IMR-90 (cell line): ENCODE results near the gene NDUFB4. TPM values are rescaled to one million over a fixed set of nuclear protein-coding genes. Genes with fewer than 3 reads are reported as not detected.

Experiments
- ATAC-seq: fragments of 200-7000 bp; cut with Tn5 transposase; 2 replicates; pipeline ENCODE4 v1.9.1; 2020; ENCODE audit warnings: low read depth, mild to moderate bottlenecking, moderate library complexity
- BruUV-seq: library from RNA; stranded (reverse); fragments of 400-500 nt; replicated peaks from 2 replicates; lab custom pipeline; 2021; lab: Mats Ljungman, UMichigan
- CTCF ChIA-PET: fragments of 300-600 bp; formaldehyde crosslinking; extraction: SDS; loops from one replicate; lab custom pipeline; 2021; ENCODE audit warnings: antibody characterized with exemption; lab: Yijun Ruan, JAX
- POLR2A ChIA-PET: fragments of 300-600 bp; sonication (Branson Sonifier 250); formaldehyde crosslinking; loops from one replicate; lab custom pipeline; 2022; ENCODE audit warnings: antibody characterized with exemption; ENCODE audit not compliant: unreplicated experiment; lab: Charles Lee
- DNase-seq: peaks from one replicate; pipeline ENCODE4 v3.0.0; 2013
- H2AFZ ChIP-seq: replicated peaks from 2 replicates; pipeline ENCODE3; 2013; ENCODE audit warnings: low read length, mild to moderate bottlenecking; ENCODE audit not compliant: poor library complexity
- H2AK5ac ChIP-seq: 2 replicates; pipeline ENCODE4 v1.6.1; 2013; ENCODE audit warnings: low read depth, low read length, inconsistent platforms
- H2AK9ac ChIP-seq: replicated peaks from 2 replicates; pipeline ENCODE3; 2013; ENCODE audit warnings: mild to moderate bottlenecking, low read depth, low read length, moderate library complexity; ENCODE audit not compliant: poor library complexity
- H2BK120ac ChIP-seq: 2 replicates; pipeline ENCODE4 v1.6.1; 2013; ENCODE audit warnings: low read depth, low read length, inconsistent platforms
- H2BK15ac ChIP-seq: 3 replicates; pipeline ENCODE4 v1.6.1; 2013; ENCODE audit warnings: low read depth, low read length, inconsistent platforms
- H2BK20ac ChIP-seq: 2 replicates; pipeline ENCODE4 v1.6.1; 2013; ENCODE audit warnings: low read depth, mild to moderate bottlenecking, inconsistent platforms, low read length, moderate library complexity
- H2BK5ac ChIP-seq: 2 replicates; pipeline ENCODE4 v1.6.1; 2013; ENCODE audit warnings: mild to moderate bottlenecking, low read depth, low read length, inconsistent platforms; ENCODE audit not compliant: poor library complexity, severe bottlenecking
- H3K14ac ChIP-seq: replicated peaks from 2 replicates; pipeline ENCODE4 v1.6.1; 2013; ENCODE audit warnings: low read depth, low read length, inconsistent platforms
- H3K18ac ChIP-seq: 2 replicates; pipeline ENCODE4 v1.6.1; 2013; ENCODE audit warnings: low read depth, low read length, control low read depth
- H3K23ac ChIP-seq: 2 replicates; pipeline ENCODE4 v1.6.1; 2013; ENCODE audit warnings: low read depth, low read length, inconsistent platforms
- H3K27ac ChIP-seq: 2 replicates; pipeline ENCODE4 v1.5.1; 2013; ENCODE audit warnings: mild to moderate bottlenecking, control low read depth, low read length; ENCODE audit not compliant: insufficient read depth
- H3K27me3 ChIP-seq: 2 replicates; pipeline ENCODE4 v1.6.1; 2013; ENCODE audit warnings: low read length; ENCODE audit not compliant: control insufficient read depth, insufficient read depth
- H3K36me3 ChIP-seq: 2 replicates; pipeline ENCODE4 v1.6.1; 2013; ENCODE audit warnings: low read length, mixed read lengths; ENCODE audit not compliant: control insufficient read depth, insufficient read depth
- H3K4ac ChIP-seq: 2 replicates; pipeline ENCODE4 v1.6.1; 2013; ENCODE audit warnings: low read depth, low read length, inconsistent platforms
- H3K4me1 ChIP-seq: 2 replicates; pipeline ENCODE4 v1.6.1; 2013; ENCODE audit warnings: low read length, mixed read lengths; ENCODE audit not compliant: control insufficient read depth, insufficient read depth
- H3K4me2 ChIP-seq: 2 replicates; pipeline ENCODE4 v1.6.1; 2013; ENCODE audit warnings: low read depth, mild to moderate bottlenecking, control low read depth, low read length, moderate library complexity
- H3K4me3 ChIP-seq: 2 replicates; pipeline ENCODE4 v1.5.1; 2013; ENCODE audit warnings: low read depth, mild to moderate bottlenecking, control low read depth, low read length, moderate library complexity; ENCODE audit not compliant: insufficient read depth
- H3K56ac ChIP-seq: 2 replicates; pipeline ENCODE4 v1.6.1; 2013; ENCODE audit warnings: low read length, inconsistent platforms; ENCODE audit not compliant: insufficient read depth; ENCODE audit errors: extremely low read depth
- H3K79me1 ChIP-seq, 2 experiments: 2 replicates each; pipeline ENCODE4 v1.6.1; 2013; ENCODE audit warnings: low read length in 2 of 2, inconsistent platforms in 1 of 2, low read depth in 1 of 2
- H3K9ac ChIP-seq: 2 replicates; pipeline ENCODE4 v1.6.1; 2013; ENCODE audit warnings: low read depth, low read length, control low read depth
- H3K9me1 ChIP-seq: 2 replicates; pipeline ENCODE4 v1.6.1; 2013; ENCODE audit warnings: low read length, inconsistent platforms; ENCODE audit not compliant: insufficient read depth
- H3K9me3 ChIP-seq: 2 replicates; pipeline ENCODE4 v1.6.1; 2013; ENCODE audit warnings: low read length; ENCODE audit not compliant: control insufficient read depth, insufficient read depth
- H4K20me1 ChIP-seq: 2 replicates; pipeline ENCODE4 v1.6.1; 2013; ENCODE audit warnings: low read length, inconsistent platforms; ENCODE audit not compliant: insufficient read depth
- H4K5ac ChIP-seq: 2 replicates; pipeline ENCODE4 v1.6.1; 2013; ENCODE audit warnings: mild to moderate bottlenecking, low read depth, low read length, control low read depth
- H4K8ac ChIP-seq, 2 experiments: 2 replicates each; pipeline ENCODE4 v1.6.1; 2013; ENCODE audit warnings: low read depth in 2 of 2, low read length in 2 of 2, control low read depth in 1 of 2, inconsistent platforms in 1 of 2
- H4K91ac ChIP-seq: 2 replicates; pipeline ENCODE4 v1.6.1; 2013; ENCODE audit warnings: low read depth, low read length, inconsistent platforms; ENCODE audit not compliant: insufficient read depth
- RFX5 ChIP-seq: IDR thresholded peaks from 2 replicates; pipeline ENCODE4 v1.8.0; 2012; ENCODE audit warnings: low read depth, mild to moderate bottlenecking, low read length, moderate library complexity
- WGBS, 2 experiments: methylation state at CpG; one replicate each; pipeline versions ENCODE4 v1.1.5 to v1.1.7; 2013; ENCODE audit warnings: missing lambda C conversion rate in 2 of 2; ENCODE audit not compliant: insufficient read length in 1 of 2; ENCODE audit errors: extremely low coverage in 2 of 2; 5-methylcytosine and 5-hydroxymethylcytosine counted together
- dilution Hi-C: fragments of 300-500 bp; cut with HindIII; formaldehyde crosslinking; loops from one replicate; pipeline ENCODE4 v1.14.3; 2018; ENCODE audit warnings: low sequenced_read_pairs; ENCODE audit not compliant: unreplicated experiment
- in situ Hi-C: fragments of 300-500 bp; cut with MboI; formaldehyde crosslinking; loops from 3 replicates; pipeline ENCODE4 v1.14.3; 2019; ENCODE audit warnings: low sequenced_read_pairs, inconsistent platforms, mixed read lengths
- intact Hi-C: fragments of 100-400 bp; cut with micrococcal nuclease; formaldehyde crosslinking; loops from 2 replicates; pipeline ENCODE4 v1.10.0; 2022
- polyA plus RNA-seq, 3 experiments: library from polyadenylated mRNA; depleted of rRNA; stranded (reverse); fragments of >200 nt; gene quantifications; 2 replicates each; pipeline ENCODE4 v1.2.3, GENCODE V29; 2012; ENCODE audit warnings: low replicate concordance in 1 of 3
- total RNA-seq: library from RNA; depleted of rRNA; stranded (reverse); fragments of >200 nt; gene quantifications from 2 replicates; pipeline ENCODE4 v1.2.3, GENCODE V29; 2012
- TF ChIP-seq, protein P1 (sequence below): conservative IDR thresholded peaks from 2 replicates; pipeline ENCODE4 v1.5.1; 2012; ENCODE audit warnings: mild to moderate bottlenecking, low read depth, low read length, improper control_type of control experiment

Gene NDUFB4
- total and polyA plus RNA-seq, 2 of the 4 experiments (the other 2 are of a cell fraction) = 53.9 to 278 TPM

DNA sequence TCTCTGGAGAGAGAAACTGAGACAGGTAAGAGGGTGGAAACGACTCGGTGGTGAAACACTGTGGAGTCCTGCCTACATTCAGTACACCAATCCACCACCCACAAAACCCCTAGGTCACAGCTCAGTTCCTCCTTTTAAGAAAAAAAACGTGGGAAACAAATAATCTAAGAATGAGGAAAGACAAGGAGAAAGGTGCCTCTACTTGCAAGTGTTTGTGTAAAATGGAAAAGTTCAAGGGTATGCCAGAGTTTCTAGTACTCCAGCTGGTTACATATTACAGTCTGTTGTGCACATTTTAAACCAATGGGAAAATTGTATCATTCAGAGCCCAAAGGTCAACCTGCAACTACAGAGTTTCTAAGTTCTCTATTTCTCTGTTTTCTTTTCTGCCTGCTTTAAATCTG lies 53.7 kb downstream of the NDUFB4 start:
- Histone ChIP-seq H3K56ac (no peak overlapping the region; the same call in 1 of the 2 replicates), H3K9me3 (no peaks in the 10 kb centered on the region), H4K91ac (peak overlapping the region; percentile 78), H3K4ac (peak overlapping the region; percentile 55; the same call in 1 of the 2 replicates), H3K27me3 (no peaks in the 10 kb centered on the region), H3K9me1 (peaks cover 8% of the 10 kb centered on the region; the same call in 1 of the 2 replicates), H3K79me1 (no peaks in the 10 kb centered on the region), H3K23ac (peak overlapping the region; percentile 49; the same call in 1 of the 2 replicates), H2AFZ (no peak overlapping the region), H3K4me3 (no peak overlapping the region), H2BK120ac (peak overlapping the region; percentile 66), H3K4me1 (peaks cover 25% of the 10 kb centered on the region), H3K36me3 (no peaks in the 10 kb centered on the region), H2BK5ac (peak overlapping the region; percentile 85), H4K5ac (peak overlapping the region; percentile 70; the same call in 1 of the 2 replicates), H3K14ac (0 out of 2 replicates have a peak overlapping the region, but pooled peaks have one; percentile 54), H2BK15ac (peak overlapping the region; percentile 32; the same call in 1 of the 3 replicates), H3K9ac (no peak overlapping the region), H4K8ac (peak overlapping the region in 1 of 2 experiments; percentile 70; a peak in 2 of 4 replicates), H2BK20ac (peak overlapping the region; percentile 76; the same call in 1 of the 2 replicates), H2AK5ac (peak overlapping the region; percentile 58; the same call in 1 of the 2 replicates), H2AK9ac (no peak overlapping the region), H4K20me1 (no peaks in the 10 kb centered on the region), H3K4me2 (no peak overlapping the region; the same call in 1 of the 2 replicates), H3K27ac (peak overlapping the region; percentile 70; the same call in 1 of the 2 replicates), H3K18ac (peak overlapping the region; percentile 82; the same call in 1 of the 2 replicates)
- peak; percentile 24 for ATAC-seq
- POLR2A ChIA-PET = no interaction called here
- intact Hi-C loops = no loop called here
- DNase-seq = no peak
- CTCF ChIA-PET = no interaction called here
- in situ Hi-C loops = no loop called here
- BruUV-seq = no TSS peak
- no CpG with 5 or more reads among the region's 3 CpGs for WGBS, 2 experiments
- dilution Hi-C loops = no loop called here
- TF ChIP-seq, protein P1, sequence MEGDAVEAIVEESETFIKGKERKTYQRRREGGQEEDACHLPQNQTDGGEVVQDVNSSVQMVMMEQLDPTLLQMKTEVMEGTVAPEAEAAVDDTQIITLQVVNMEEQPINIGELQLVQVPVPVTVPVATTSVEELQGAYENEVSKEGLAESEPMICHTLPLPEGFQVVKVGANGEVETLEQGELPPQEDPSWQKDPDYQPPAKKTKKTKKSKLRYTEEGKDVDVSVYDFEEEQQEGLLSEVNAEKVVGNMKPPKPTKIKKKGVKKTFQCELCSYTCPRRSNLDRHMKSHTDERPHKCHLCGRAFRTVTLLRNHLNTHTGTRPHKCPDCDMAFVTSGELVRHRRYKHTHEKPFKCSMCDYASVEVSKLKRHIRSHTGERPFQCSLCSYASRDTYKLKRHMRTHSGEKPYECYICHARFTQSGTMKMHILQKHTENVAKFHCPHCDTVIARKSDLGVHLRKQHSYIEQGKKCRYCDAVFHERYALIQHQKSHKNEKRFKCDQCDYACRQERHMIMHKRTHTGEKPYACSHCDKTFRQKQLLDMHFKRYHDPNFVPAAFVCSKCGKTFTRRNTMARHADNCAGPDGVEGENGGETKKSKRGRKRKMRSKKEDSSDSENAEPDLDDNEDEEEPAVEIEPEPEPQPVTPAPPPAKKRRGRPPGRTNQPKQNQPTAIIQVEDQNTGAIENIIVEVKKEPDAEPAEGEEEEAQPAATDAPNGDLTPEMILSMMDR = no peak
- peak; percentile 64 for TF ChIP-seq RFX5
